ENCODE data around the gene NOL9. TPM values are rescaled to one million over a fixed set of nuclear protein-coding genes. Genes with fewer than 3 reads are reported as not detected.

NOL9 gene
- total and polyA plus RNA-seq, 2 of the 13 experiments (the other 11 are each of a cell fraction or from before 2014, with no cell fraction given) = 18.0 to 24.7 TPM

DNA sequence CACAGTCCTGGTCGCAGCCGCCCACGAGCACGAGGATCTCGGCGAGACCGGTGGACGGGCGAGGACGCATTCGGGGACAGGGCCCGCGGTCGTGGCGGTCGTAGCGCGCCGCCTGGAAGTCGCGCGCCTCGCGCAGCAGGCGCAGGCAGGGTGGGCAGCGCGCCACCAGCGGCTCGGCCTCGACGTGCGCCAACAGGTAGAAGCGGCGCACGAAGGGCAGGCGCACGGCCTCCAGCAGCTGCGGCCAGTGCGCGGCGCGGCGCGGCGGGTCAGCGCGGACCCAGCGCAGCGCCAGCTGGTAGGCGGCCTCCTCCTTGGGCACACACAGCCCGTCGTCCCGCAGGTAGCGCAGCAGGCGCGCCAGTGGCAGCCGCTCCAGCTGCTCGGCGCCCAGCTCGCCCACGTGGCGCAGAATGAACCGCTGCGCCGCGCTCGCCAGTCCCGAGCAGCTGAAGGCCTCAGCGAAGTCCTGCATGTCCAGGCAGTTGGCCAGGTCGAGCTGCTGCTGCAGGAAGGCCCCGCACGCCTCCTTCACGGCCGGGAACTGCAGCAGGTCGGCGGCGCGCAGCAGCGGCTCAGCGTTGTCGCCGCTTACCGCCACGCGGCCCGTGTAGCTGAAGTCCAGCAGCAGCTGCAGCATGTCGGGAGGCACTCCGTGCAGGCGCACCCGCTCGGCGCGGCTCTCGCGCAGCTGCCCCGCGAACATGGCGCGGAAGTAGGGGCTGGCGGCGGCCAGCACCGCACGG lies 47.8 kb upstream of the NOL9 start (continued):
- TF ChIP-seq ZNF562 (CRISPR knock-in tag; IDR thresholded peaks at IDR 0.05; ENCODE audit: borderline replicate concordance) = no peak
- TF ChIP-seq KDM5B (CRISPR knock-in tag; IDR thresholded peaks at IDR 0.05; ENCODE audit: borderline replicate concordance) = peak; percentile 21
- TF ChIP-seq, protein P1, sequence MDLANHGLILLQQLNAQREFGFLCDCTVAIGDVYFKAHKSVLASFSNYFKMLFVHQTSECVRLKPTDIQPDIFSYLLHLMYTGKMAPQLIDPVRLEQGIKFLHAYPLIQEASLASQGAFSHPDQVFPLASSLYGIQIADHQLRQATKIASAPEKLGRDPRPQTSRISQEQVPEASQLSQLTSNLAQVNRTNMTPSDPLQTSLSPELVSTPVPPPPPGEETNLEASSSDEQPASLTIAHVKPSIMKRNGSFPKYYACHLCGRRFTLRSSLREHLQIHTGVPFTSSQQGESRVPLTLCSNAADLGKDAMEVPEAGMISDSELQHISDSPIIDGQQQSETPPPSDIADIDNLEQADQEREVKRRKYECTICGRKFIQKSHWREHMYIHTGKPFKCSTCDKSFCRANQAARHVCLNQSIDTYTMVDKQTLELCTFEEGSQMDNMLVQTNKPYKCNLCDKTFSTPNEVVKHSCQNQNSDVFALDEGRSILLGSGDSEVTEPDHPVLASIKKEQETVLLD (CRISPR knock-in tag; IDR thresholded peaks at IDR 0.05; ENCODE audit: low read depth) = no peak; the same call in none of the 2 replicates
- TF ChIP-seq ZNF724P (CRISPR knock-in tag; IDR thresholded peaks at IDR 0.05; ENCODE audit: borderline replicate concordance) = peak; percentile 13; the same call in 1 of the 2 replicates
- peak; percentile 32; the same call in 1 of the 2 replicates for TF ChIP-seq GZF1 (CRISPR knock-in tag; IDR thresholded peaks at IDR 0.05)
- no peak for TF ChIP-seq HHEX (CRISPR knock-in tag; IDR thresholded peaks at IDR 0.05)
- TF ChIP-seq ZBTB3 (CRISPR knock-in tag; IDR thresholded peaks at IDR 0.05; ENCODE audit: borderline replicate concordance, low read depth) = no peak
- TF ChIP-seq, protein P2, sequence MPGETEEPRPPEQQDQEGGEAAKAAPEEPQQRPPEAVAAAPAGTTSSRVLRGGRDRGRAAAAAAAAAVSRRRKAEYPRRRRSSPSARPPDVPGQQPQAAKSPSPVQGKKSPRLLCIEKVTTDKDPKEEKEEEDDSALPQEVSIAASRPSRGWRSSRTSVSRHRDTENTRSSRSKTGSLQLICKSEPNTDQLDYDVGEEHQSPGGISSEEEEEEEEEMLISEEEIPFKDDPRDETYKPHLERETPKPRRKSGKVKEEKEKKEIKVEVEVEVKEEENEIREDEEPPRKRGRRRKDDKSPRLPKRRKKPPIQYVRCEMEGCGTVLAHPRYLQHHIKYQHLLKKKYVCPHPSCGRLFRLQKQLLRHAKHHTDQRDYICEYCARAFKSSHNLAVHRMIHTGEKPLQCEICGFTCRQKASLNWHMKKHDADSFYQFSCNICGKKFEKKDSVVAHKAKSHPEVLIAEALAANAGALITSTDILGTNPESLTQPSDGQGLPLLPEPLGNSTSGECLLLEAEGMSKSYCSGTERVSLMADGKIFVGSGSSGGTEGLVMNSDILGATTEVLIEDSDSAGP (CRISPR knock-in tag; IDR thresholded peaks at IDR 0.05; ENCODE audit: borderline replicate concordance) = peak; percentile 65
- TF ChIP-seq HOXA3 (CRISPR knock-in tag; IDR thresholded peaks at IDR 0.05) = no peak
- TF ChIP-seq, protein P3, sequence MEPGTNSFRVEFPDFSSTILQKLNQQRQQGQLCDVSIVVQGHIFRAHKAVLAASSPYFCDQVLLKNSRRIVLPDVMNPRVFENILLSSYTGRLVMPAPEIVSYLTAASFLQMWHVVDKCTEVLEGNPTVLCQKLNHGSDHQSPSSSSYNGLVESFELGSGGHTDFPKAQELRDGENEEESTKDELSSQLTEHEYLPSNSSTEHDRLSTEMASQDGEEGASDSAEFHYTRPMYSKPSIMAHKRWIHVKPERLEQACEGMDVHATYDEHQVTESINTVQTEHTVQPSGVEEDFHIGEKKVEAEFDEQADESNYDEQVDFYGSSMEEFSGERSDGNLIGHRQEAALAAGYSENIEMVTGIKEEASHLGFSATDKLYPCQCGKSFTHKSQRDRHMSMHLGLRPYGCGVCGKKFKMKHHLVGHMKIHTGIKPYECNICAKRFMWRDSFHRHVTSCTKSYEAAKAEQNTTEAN (CRISPR knock-in tag; conservative IDR thresholded peaks at IDR 0.05) = no peak; the same call in 1 of the 2 replicates
- no peak for TF ChIP-seq ZNF670 (CRISPR knock-in tag; IDR thresholded peaks at IDR 0.05; ENCODE audit: borderline replicate concordance)
- no peak for TF ChIP-seq MAZ (IDR thresholded peaks at IDR 0.05; ENCODE audit: borderline replicate concordance, low read depth, low read length)
- peak; percentile 17; the same call in 1 of the 2 replicates for TF ChIP-seq MAZ (CRISPR knock-in tag; IDR thresholded peaks at IDR 0.05; ENCODE audit: low read depth)
- TF ChIP-seq ZNF138 (CRISPR knock-in tag; IDR thresholded peaks at IDR 0.05; ENCODE audit: low read depth) = peak; percentile 62; the same call in 1 of the 2 replicates
- no peak for TF ChIP-seq ERF (CRISPR knock-in tag; IDR thresholded peaks at IDR 0.05)
- TF ChIP-seq ZNF784 (CRISPR knock-in tag; IDR thresholded peaks at IDR 0.05; ENCODE audit: borderline replicate concordance) = no peak
- no peak for TF ChIP-seq PAF1 (CRISPR knock-in tag; IDR thresholded peaks at IDR 0.05)
- TF ChIP-seq CBFB (CRISPR knock-in tag; IDR thresholded peaks at IDR 0.05) = no peak
- TF ChIP-seq ZNF577 (CRISPR knock-in tag; IDR thresholded peaks at IDR 0.05; ENCODE audit: borderline replicate concordance, low read depth) = no peak
- TF ChIP-seq ZNF709 (CRISPR knock-in tag; IDR thresholded peaks at IDR 0.05) = no peak
- peak; percentile 77 for TF ChIP-seq ZFY (CRISPR knock-in tag; IDR thresholded peaks at IDR 0.05)
- TF ChIP-seq ZBTB44 (CRISPR knock-in tag; IDR thresholded peaks at IDR 0.05) = no peak
- TF ChIP-seq ZSCAN21 (CRISPR knock-in tag; IDR thresholded peaks at IDR 0.05; ENCODE audit: borderline replicate concordance) = peak; percentile 27; the same call in 1 of the 2 replicates
